ENCODE measurements around the gene RAB5IF. TPM values are rescaled to one million over a fixed set of nuclear protein-coding genes. Genes with fewer than 3 reads are reported as not detected.
A peak's percentile ranks its signal among the peaks of the same experiment; 100 is the strongest.

The RAB5IF gene
- total and polyA plus RNA-seq, 2 of the 13 experiments (the other 11 are each of a cell fraction or from before 2014, with no cell fraction given) = 261 to 305 TPM

DNA sequence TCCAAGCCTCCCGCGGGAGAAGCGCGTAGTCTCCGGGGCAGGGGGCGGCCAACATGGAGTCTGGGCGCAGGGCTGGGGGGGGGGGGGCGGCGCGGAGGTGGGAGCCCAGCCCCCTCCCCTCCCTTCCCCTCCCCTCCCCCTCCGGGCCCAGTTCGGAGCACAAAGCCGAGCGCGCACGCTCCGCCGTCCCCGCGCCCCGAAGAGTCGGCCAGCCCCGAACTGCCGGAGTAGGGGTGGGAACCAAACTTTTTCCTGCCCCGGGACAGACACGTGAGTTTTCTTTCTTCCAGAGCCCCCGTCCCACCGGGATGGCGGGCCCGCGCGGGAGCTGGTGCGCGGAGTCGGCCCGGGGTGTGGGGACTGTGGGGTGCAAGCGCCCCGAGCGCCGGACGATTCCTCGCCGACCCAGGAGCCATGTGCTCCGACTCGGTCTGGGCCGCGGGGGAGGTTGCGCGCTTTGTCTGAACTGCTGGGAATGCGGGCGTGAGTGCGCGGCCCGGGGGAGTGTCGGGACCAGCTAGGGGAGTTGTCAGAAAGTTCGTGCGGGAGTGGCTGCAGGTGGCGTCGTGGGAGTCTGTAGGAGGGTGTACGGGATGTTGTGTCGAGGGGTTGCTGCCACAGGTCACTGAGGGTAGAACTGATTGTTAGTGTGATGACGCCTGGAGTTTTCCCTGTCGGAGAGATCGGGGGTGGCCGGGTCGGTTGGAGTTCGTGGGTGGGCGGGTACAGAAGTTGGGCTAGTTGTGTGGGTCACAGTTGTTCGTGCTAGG lies 31.0 kb upstream of the RAB5IF start (continued):
- TF ChIP-seq ZNF496 (CRISPR knock-in tag; IDR thresholded peaks at IDR 0.05; ENCODE audit: insufficient replicate concordance) (no peak), ZNF772 (CRISPR knock-in tag; IDR thresholded peaks at IDR 0.05) (peak; percentile 71; the same call in 1 of the 2 replicates), SP140L (CRISPR knock-in tag; IDR thresholded peaks at IDR 0.05; ENCODE audit: borderline replicate concordance) (no peak), MTA3 (CRISPR knock-in tag; IDR thresholded peaks at IDR 0.05) (no peak), HNF4G (IDR thresholded peaks at IDR 0.05; ENCODE audit: borderline replicate concordance, low read depth, low read length) (no peak), HNF4G (CRISPR knock-in tag; IDR thresholded peaks at IDR 0.05; ENCODE audit: borderline replicate concordance, low read depth) (no peak), GLMP (CRISPR knock-in tag; IDR thresholded peaks at IDR 0.05; ENCODE audit: borderline replicate concordance) (no peak), RAD51 (IDR thresholded peaks at IDR 0.05; ENCODE audit: borderline replicate concordance) (no peak), ZNF800 (CRISPR knock-in tag; IDR thresholded peaks at IDR 0.05) (peak; percentile 63; the same call in 1 of the 2 replicates), ATF2 (CRISPR knock-in tag; IDR thresholded peaks at IDR 0.05) (no peak), GABPA (IDR thresholded peaks at IDR 0.05; ENCODE audit: low read depth, low read length) (no peak), GABPA (CRISPR knock-in tag; IDR thresholded peaks at IDR 0.05; ENCODE audit: low read depth) (no peak), ZNF260 (CRISPR knock-in tag; IDR thresholded peaks at IDR 0.05; ENCODE audit: borderline replicate concordance, low read depth) (peak; percentile 62; the same call in 1 of the 2 replicates), RORA (CRISPR knock-in tag; IDR thresholded peaks at IDR 0.05) (no peak), SSRP1 (CRISPR knock-in tag; IDR thresholded peaks at IDR 0.05) (no peak; the same call in 1 of the 2 replicates)
- TF ChIP-seq, protein P1, sequence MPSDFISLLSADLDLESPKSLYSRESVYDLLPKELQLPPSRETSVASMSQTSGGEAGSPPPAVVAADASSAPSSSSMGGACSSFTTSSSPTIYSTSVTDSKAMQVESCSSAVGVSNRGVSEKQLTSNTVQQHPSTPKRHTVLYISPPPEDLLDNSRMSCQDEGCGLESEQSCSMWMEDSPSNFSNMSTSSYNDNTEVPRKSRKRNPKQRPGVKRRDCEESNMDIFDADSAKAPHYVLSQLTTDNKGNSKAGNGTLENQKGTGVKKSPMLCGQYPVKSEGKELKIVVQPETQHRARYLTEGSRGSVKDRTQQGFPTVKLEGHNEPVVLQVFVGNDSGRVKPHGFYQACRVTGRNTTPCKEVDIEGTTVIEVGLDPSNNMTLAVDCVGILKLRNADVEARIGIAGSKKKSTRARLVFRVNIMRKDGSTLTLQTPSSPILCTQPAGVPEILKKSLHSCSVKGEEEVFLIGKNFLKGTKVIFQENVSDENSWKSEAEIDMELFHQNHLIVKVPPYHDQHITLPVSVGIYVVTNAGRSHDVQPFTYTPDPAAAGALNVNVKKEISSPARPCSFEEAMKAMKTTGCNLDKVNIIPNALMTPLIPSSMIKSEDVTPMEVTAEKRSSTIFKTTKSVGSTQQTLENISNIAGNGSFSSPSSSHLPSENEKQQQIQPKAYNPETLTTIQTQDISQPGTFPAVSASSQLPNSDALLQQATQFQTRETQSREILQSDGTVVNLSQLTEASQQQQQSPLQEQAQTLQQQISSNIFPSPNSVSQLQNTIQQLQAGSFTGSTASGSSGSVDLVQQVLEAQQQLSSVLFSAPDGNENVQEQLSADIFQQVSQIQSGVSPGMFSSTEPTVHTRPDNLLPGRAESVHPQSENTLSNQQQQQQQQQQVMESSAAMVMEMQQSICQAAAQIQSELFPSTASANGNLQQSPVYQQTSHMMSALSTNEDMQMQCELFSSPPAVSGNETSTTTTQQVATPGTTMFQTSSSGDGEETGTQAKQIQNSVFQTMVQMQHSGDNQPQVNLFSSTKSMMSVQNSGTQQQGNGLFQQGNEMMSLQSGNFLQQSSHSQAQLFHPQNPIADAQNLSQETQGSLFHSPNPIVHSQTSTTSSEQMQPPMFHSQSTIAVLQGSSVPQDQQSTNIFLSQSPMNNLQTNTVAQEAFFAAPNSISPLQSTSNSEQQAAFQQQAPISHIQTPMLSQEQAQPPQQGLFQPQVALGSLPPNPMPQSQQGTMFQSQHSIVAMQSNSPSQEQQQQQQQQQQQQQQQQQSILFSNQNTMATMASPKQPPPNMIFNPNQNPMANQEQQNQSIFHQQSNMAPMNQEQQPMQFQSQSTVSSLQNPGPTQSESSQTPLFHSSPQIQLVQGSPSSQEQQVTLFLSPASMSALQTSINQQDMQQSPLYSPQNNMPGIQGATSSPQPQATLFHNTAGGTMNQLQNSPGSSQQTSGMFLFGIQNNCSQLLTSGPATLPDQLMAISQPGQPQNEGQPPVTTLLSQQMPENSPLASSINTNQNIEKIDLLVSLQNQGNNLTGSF (CRISPR knock-in tag; IDR thresholded peaks at IDR 0.05) = no peak
- TF ChIP-seq, protein P2, sequence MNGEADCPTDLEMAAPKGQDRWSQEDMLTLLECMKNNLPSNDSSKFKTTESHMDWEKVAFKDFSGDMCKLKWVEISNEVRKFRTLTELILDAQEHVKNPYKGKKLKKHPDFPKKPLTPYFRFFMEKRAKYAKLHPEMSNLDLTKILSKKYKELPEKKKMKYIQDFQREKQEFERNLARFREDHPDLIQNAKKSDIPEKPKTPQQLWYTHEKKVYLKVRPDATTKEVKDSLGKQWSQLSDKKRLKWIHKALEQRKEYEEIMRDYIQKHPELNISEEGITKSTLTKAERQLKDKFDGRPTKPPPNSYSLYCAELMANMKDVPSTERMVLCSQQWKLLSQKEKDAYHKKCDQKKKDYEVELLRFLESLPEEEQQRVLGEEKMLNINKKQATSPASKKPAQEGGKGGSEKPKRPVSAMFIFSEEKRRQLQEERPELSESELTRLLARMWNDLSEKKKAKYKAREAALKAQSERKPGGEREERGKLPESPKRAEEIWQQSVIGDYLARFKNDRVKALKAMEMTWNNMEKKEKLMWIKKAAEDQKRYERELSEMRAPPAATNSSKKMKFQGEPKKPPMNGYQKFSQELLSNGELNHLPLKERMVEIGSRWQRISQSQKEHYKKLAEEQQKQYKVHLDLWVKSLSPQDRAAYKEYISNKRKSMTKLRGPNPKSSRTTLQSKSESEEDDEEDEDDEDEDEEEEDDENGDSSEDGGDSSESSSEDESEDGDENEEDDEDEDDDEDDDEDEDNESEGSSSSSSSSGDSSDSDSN (CRISPR knock-in tag; IDR thresholded peaks at IDR 0.05) = peak; percentile 90

Data from HepG2 (cell line).